Left ventricle myocardium inferior (tissue), 1 donor: ENCODE results near the gene AGPAT2. TPM values are rescaled to one million over a fixed set of nuclear protein-coding genes. Genes with fewer than 3 reads are reported as not detected.

Experiments
- DNase-seq: peaks from one replicate; pipeline ENCODE4 v3.0.0-alpha.2; 2020
- H3K27ac ChIP-seq: fragments of 200-600 bp; replicated peaks from 2 replicates; pipeline ENCODE4 v1.8.0; 2021
- H3K27me3 ChIP-seq: fragments of 200-600 bp; 2 replicates; pipeline ENCODE4 v1.8.0; 2021; ENCODE audit warnings: low read depth
- H3K36me3 ChIP-seq: fragments of 200-600 bp; 2 replicates; pipeline ENCODE4 v1.8.0; 2021
- H3K4me1 ChIP-seq: fragments of 200-600 bp; 2 replicates; pipeline ENCODE4 v1.8.0; 2021
- H3K4me3 ChIP-seq: fragments of 200-600 bp; 2 replicates; pipeline ENCODE4 v1.8.0; 2021; ENCODE audit warnings: mild to moderate bottlenecking, moderate library complexity
- H3K9me3 ChIP-seq: fragments of 200-600 bp; replicated peaks from 2 replicates; pipeline ENCODE4 v1.8.0; 2021
- intact Hi-C: fragments of 100-400 bp; cut with micrococcal nuclease; formaldehyde crosslinking; loops from one replicate; pipeline ENCODE4 v1.11.0; 2022
- total RNA-seq: library from RNA; stranded (reverse); fragmentation: NEBNext Ultra II Directional; extraction: Animal tissue kit (Norgen Biotek cat#: 25700); gene quantifications from one replicate; pipeline ENCODE4 v1.2.1, GENCODE V29; 2021
- TF ChIP-seq, protein P1 (sequence below): fragments of 200-600 bp; IDR thresholded peaks from 2 replicates; pipeline ENCODE4 v1.8.0; 2021; ENCODE audit warnings: antibody characterized with exemption, mild to moderate bottlenecking, borderline replicate concordance
- donor health status: DM: no; HTN: yes; CAD: no; lungs with severe emphysema.

AGPAT2 gene
- total RNA-seq, 1 donor from 2014 or later: 48.8 TPM

DNA sequence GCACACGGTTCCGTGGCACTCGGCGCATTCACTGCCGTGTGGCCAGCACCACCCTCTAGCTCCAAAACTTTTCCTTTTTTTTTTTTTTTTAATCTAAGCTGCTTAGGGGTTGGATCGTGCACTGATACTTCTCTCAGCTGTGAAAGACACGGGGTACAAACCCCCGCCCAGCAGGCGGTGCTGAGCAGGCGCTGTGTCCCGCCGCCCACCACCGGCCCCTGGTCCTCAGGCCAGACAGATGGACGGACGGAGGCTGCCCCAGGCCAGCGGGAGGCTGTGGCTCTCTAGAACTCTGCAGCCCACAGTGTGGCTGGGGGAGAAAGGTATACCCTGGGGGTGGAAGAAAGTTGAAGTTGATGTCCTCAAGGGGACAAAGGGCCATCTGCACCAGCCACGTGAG lies 6.2 kb downstream of the AGPAT2 start:
- Histone ChIP-seq H3K36me3 (peaks cover 11% of the 10 kb centered on the region), H3K4me1 (peaks cover 58% of the 10 kb centered on the region), H3K9me3 (no peaks in the 10 kb centered on the region), H3K27ac (no peak overlapping the region), H3K27me3 (no peaks in the 10 kb centered on the region), H3K4me3 (no peak overlapping the region)
- TF ChIP-seq, protein P1, sequence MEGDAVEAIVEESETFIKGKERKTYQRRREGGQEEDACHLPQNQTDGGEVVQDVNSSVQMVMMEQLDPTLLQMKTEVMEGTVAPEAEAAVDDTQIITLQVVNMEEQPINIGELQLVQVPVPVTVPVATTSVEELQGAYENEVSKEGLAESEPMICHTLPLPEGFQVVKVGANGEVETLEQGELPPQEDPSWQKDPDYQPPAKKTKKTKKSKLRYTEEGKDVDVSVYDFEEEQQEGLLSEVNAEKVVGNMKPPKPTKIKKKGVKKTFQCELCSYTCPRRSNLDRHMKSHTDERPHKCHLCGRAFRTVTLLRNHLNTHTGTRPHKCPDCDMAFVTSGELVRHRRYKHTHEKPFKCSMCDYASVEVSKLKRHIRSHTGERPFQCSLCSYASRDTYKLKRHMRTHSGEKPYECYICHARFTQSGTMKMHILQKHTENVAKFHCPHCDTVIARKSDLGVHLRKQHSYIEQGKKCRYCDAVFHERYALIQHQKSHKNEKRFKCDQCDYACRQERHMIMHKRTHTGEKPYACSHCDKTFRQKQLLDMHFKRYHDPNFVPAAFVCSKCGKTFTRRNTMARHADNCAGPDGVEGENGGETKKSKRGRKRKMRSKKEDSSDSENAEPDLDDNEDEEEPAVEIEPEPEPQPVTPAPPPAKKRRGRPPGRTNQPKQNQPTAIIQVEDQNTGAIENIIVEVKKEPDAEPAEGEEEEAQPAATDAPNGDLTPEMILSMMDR: no peak
- no peak for DNase-seq
- intact Hi-C loops: no loop called here

DNA sequence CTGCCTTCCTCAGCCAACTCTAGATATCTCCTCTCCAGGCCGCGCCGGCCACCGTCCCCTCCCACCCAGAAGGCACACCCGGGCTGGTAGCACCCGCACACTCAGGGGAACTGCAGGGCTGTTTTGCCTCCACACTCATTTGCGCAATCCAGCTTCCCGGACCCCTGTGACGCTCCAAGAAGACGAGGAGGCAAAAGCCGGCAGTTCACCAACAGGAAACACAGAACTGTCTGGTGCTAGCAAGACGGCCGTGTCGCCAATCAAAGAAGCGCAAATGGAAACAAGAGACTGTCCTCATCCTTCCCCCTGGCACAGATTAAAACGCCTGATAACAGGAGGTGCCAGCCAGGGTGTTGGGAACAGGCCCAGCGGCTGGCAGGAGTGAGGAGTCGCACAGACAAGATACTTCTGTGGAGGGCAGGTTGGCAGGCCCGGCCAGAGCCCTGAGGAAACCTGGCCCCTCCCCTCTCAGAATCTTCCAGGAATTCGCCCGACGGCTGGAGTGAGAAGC lies 7.8 kb downstream of the AGPAT2 start:
- intact Hi-C loops: no loop called here
- TF ChIP-seq, protein P1: no peak
- H3K4me1 ChIP-seq: peaks cover 48% of the 10 kb centered on the region
- no peak overlapping the region for H3K27ac ChIP-seq
- H3K9me3 ChIP-seq: no peaks in the 10 kb centered on the region
- no peak overlapping the region for H3K4me3 ChIP-seq
- no peak for DNase-seq
- peaks cover 18% of the 10 kb centered on the region for H3K36me3 ChIP-seq
- H3K27me3 ChIP-seq: no peaks in the 10 kb centered on the region

DNA sequence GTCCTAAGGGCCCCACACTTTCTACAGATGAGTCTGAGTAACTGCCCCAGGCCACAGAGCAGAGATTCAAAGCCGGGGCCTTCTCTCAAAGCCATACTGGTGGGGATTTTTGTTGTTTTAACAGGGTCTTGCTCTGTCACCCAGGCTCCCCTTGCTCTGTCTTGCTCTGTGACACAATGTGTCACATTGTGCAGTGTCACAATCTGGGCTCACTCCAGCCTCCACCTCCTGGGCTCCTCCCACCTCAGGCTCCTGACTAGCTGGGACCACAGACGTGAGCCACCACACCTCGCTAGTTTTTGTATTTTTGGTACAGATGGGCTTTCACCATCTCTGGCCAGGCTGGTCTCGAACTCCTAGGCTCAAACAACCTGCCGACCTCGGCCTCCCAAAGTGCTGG lies 8.6 kb downstream of the AGPAT2 start:
- Histone ChIP-seq H3K4me1 (peaks cover 39% of the 10 kb centered on the region), H3K36me3 (peaks cover 23% of the 10 kb centered on the region), H3K9me3 (no peaks in the 10 kb centered on the region), H3K27me3 (no peaks in the 10 kb centered on the region), H3K4me3 (no peak overlapping the region), H3K27ac (no peak overlapping the region)
- TF ChIP-seq, protein P1: no peak
- no peak for DNase-seq
- intact Hi-C loops: no loop called here

DNA sequence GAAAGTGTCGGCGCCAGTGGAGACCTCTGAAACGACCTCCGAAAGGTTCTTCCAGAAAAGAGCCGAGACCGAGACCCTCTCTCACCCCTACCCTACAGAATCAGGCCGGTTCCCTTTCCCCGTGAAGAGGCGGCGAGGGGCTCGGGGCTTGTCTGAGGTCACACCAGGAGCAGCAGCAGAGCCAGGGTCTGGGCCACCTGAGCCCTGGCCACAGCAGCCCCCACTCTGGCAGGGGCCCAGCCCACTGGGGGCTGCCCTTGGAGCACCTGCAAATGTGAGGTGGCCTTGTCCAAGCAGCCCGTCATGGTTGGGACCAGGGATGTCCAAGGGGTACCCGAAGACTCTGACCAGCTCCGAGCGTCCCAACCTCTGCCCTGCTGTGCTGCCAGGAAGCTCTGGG lies 9.2 kb downstream of the AGPAT2 start:
- no peaks in the 10 kb centered on the region for H3K9me3 ChIP-seq
- no peaks in the 10 kb centered on the region for H3K27me3 ChIP-seq
- H3K4me1 ChIP-seq: peaks cover 34% of the 10 kb centered on the region
- DNase-seq: no peak
- peaks cover 23% of the 10 kb centered on the region for H3K36me3 ChIP-seq
- H3K27ac ChIP-seq: no peak overlapping the region
- H3K4me3 ChIP-seq: no peak overlapping the region
- TF ChIP-seq, protein P1: no peak
- intact Hi-C loops: no loop called here

- Histone ChIP-seq H3K4me3 (no peak overlapping the region), H3K27ac (no peak overlapping the region), H3K4me1 (peaks cover 32% of the 10 kb centered on the region), H3K9me3 (no peaks in the 10 kb centered on the region), H3K27me3 (no peaks in the 10 kb centered on the region), H3K36me3 (peaks cover 28% of the 10 kb centered on the region)
- DNase-seq: no peak
- TF ChIP-seq, protein P1: no peak
- intact Hi-C loops: no loop called here
Measured at GRCh38 chr9:136676920-136677686, 10.2 kb downstream of the AGPAT2 start.
